SIG-M5 (cell line): ENCODE data around the gene IRAK3.
"Not testable (repeated sequence)": the region's sequence is repeated elsewhere in the genome, so short reads cannot be mapped to it uniquely, and the experiment has no call there.

Experiments used
- DNase-seq: peaks from one replicate; lab custom pipeline; 2025; lab: John Stamatoyannopoulos, UW

The IRAK3 gene

GRCh38 chr12:66170606-66171005 is 18.4 kb upstream of the IRAK3 start:
- DNase-seq: no peak

GRCh38 chr12:66174391-66175325 is 14.4 kb upstream of the IRAK3 start:
- DNase-seq: not testable (repeated sequence)

GRCh38 chr12:66176105-66176900 is 12.7 kb upstream of the IRAK3 start:
- DNase-seq: no peak

GRCh38 chr12:66182956-66183355 is 6.1 kb upstream of the IRAK3 start:
- DNase-seq: no peak

GRCh38 chr12:66184822-66185221 is 4.2 kb upstream of the IRAK3 start:
- DNase-seq: not testable (repeated sequence)

GRCh38 chr12:66187036-66187435 is 2.0 kb upstream of the IRAK3 start:
- no peak for DNase-seq

- DNase-seq: no peak
These were observed 1.2 kb upstream of the IRAK3 start for GRCh38 chr12:66187821-66188220.

GRCh38 chr12:66189486-66189843 is 451 bp downstream of the IRAK3 start:
- no peak for DNase-seq

- no peak for DNase-seq
These were observed 875 bp downstream of the IRAK3 start for GRCh38 chr12:66189889-66190288.

- DNase-seq: no peak
These were observed 1.7 kb downstream of the IRAK3 start for GRCh38 chr12:66190519-66191370.

- no peak for DNase-seq
These were observed 2.6 kb downstream of the IRAK3 start for GRCh38 chr12:66191547-66192126.

- DNase-seq: no peak
These were observed 5.1 kb downstream of the IRAK3 start for GRCh38 chr12:66194122-66194521.

- no peak for DNase-seq
These were observed 6.2 kb downstream of the IRAK3 start for GRCh38 chr12:66195242-66195641.

GRCh38 chr12:66196806-66197205 is 7.8 kb downstream of the IRAK3 start:
- no peak for DNase-seq

GRCh38 chr12:66197495-66197921 is 8.5 kb downstream of the IRAK3 start:
- DNase-seq: no peak

GRCh38 chr12:66199141-66199540 is 10.1 kb downstream of the IRAK3 start:
- DNase-seq: no peak

- DNase-seq: no peak
These were observed 11.0 kb downstream of the IRAK3 start for GRCh38 chr12:66199831-66200509.

- DNase-seq: no peak
These were observed 14.8 kb downstream of the IRAK3 start for GRCh38 chr12:66203820-66204219.

GRCh38 chr12:66206141-66206540 is 17.1 kb downstream of the IRAK3 start:
- DNase-seq: no peak

- DNase-seq: no peak
These were observed 21.8 kb downstream of the IRAK3 start for GRCh38 chr12:66210840-66211239.

- DNase-seq: not testable (repeated sequence)
These were observed 22.6 kb downstream of the IRAK3 start for GRCh38 chr12:66211573-66211972.
